ACHN (cell line): ENCODE measurements around the gene UNC13C.

ENCODE experiments used
- DNase-seq: peaks from one replicate; pipeline ENCODE4 v3.0.0-alpha.2; 2015
- in situ Hi-C: cut with HindIII; loops from 2 replicates; pipeline ENCODE4 v1.10.0; 2017; ENCODE audit warnings: low sequenced_read_pairs, low pct_ligation_motif_present, low pct_unique_long_range_greater_than_20kb

The UNC13C gene

DNA sequence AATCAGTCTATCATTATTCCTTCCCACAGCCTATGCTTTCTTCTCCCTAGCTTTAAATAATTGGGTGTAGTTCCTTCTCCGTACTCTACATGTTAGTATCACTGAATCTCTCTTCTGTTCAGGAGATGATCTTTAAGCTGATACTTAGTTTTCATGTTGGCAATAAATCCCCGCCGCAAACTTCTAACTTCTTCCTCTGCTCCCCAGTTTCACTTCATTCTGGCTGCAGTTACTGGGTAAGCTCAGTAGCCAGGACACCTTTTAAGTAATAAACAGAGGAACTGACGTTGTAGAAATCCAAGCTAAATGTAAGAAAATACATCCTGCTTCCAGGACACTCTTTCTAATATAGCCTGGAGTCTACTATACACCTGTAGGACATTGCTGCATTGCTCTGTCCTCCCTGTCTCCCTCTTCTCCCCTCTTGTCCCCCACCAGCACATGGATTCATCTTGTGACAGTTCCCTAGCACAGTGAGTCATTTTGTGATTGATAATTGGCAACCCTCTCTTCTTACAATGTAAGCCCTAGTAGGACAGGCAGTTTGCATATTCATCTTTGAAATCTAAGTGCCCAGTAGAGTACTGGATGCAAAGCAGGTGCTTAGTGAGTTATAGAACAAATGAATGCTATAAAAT lies 598.2 kb downstream of the UNC13C start:
- in situ Hi-C loops: no loop called here
- no peak for DNase-seq

DNA sequence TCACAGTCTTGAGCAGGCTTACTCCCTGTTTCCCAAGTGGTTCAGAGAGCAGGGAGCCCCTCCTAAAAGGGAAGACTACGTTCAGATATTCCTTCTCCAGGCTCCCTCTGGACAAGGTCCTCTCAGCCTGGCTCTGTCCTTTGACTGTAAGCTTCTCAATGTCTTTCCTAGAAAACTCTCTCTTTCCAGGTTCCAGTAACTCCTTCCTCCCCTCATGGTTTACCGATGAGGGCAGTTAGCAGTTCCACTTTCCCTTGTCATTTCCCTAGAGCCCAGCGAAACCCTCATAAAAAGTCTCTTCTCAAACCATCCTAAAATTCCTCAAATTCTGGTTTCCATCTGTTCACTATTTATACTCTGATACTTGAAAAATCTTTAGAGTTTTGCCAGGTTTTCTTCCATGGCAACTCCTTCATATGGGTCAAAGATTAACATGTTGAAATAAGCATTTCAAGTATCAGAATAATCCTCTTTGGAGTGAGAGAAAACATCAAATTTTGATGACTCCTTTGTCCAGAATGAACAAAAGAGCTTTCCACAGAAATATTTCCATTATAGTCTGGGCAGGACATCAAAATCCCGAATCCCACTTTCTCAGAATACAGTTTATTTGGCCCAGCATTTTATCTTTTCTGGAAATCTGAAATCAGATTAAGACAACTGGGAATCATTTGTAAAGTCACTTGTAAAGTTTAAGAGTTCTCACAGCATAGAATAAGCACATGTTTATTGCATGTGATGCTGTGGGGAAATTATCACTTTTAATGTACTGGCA lies 599.4 kb downstream of the UNC13C start:
- in situ Hi-C loops: no loop called here
- DNase-seq: no peak

- no peak for DNase-seq
- in situ Hi-C loops: no loop called here
Observed at GRCh38 chr15:54579855-54580254, 601.6 kb downstream of the UNC13C start.

DNA sequence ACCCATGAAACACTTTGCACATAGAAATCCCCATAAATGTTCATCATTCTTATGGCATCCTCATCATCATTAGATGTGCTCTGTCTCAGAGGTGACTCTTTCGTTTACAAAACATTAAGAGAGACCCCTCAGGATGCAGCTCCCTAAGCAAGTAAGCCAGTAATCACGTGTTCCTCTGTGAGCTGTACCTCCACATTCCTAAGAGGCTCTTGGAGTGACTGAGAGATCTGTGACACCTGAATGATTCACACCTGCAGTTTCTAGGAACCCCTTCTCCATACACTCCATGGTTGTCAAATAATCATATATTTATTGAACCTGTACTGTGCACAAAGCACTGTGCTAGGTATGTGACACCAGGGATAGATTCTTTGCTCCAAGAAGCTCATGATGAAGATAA lies 602.4 kb downstream of the UNC13C start:
- in situ Hi-C loops: no loop called here
- no peak for DNase-seq

- in situ Hi-C loops: no loop called here
Observed at GRCh38 chr15:54582863-54583643, 604.8 kb downstream of the UNC13C start.

GRCh38 chr15:54585063-54585462 lies 606.8 kb downstream of the UNC13C start:
- in situ Hi-C loops: no loop called here
- DNase-seq: no peak

More at GRCh38 chr15:54582863-54583643, 604.8 kb downstream of the UNC13C start:
- DNase-seq: no peak

DNA sequence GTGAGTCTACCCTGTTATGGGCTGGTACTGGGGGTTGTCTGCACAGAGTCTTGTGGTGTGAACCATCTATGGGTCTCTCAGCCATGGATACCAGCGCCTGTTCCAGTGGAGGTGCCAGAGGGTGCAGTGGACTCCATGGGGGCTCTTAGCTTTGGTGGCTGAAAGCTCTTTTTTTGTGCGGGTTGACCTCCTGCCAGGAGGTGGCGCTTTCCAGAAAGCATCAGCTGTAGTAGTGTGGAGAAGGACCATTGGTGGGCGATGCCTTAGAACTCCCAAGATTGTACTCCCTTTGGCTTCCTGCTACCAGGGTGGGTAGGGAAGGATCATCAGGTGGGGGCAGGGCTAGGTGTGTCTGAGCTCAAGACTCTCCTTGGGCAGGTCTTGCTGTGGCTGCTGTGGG lies 615.9 kb downstream of the UNC13C start:
- DNase-seq: peak; percentile 7
- in situ Hi-C loops: no loop called here

- in situ Hi-C loops: no loop called here
Observed at GRCh38 chr15:54599386-54599785, 621.1 kb downstream of the UNC13C start.

DNA sequence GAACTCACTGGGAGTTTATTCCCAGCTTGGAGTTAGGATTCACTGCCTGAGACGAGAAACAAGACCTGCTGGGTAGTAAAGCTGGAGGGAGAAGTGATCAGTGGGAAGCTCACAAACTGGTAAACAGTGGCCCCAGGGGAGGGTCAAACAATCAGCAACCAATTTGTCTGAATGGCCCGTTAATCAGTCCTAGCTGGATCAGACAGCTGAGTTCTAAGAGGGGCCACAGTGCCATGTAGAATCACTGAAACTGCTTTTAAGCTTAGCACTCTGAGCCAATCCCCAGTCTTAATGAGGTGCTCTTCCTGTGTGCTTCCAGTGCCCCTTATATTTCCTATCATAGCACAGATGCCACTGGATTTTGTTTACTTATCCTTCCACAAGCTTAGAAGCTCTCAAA lies 626.8 kb downstream of the UNC13C start:
- no peak for DNase-seq
- in situ Hi-C loops: no loop called here

More at GRCh38 chr15:54599386-54599785, 621.1 kb downstream of the UNC13C start:
- no peak for DNase-seq

- no peak for DNase-seq
- in situ Hi-C loops: no loop called here
Observed at GRCh38 chr15:54605556-54605955, 627.3 kb downstream of the UNC13C start.

GRCh38 chr15:54608876-54609835 lies 630.9 kb downstream of the UNC13C start:
- in situ Hi-C loops: no loop called here
- no peak for DNase-seq

- no peak for DNase-seq
- in situ Hi-C loops: no loop called here
Observed at GRCh38 chr15:54618120-54618519, 639.9 kb downstream of the UNC13C start.

- in situ Hi-C loops: no loop called here
- no peak for DNase-seq
Observed at GRCh38 chr15:54619180-54619579, 640.9 kb downstream of the UNC13C start.

- no peak for DNase-seq
- in situ Hi-C loops: no loop called here
Observed at GRCh38 chr15:54620916-54621315, 642.7 kb downstream of the UNC13C start.

DNA sequence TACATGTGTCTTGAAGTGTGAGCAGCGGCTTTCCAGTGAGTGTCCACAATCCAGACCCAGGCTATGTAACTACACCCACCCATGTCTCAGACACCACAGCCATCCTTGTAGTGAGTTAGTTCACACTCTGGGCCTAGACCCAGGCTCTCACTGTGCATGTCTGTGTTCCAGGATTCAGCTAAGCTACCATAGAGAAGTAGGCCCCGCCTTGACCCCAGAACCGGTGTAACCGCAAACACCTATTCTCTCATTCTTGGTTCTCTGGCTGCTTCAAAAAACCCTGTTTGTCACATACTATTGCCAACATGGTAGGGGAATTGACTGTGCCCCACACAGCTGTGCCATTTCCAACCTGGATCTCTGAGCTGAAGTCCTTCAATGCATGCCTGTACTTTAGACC lies 657.9 kb downstream of the UNC13C start:
- no peak for DNase-seq
- in situ Hi-C loops: no loop called here

- DNase-seq: no peak
- in situ Hi-C loops: no loop called here
Observed at GRCh38 chr15:54638666-54639065, 660.4 kb downstream of the UNC13C start.

DNA sequence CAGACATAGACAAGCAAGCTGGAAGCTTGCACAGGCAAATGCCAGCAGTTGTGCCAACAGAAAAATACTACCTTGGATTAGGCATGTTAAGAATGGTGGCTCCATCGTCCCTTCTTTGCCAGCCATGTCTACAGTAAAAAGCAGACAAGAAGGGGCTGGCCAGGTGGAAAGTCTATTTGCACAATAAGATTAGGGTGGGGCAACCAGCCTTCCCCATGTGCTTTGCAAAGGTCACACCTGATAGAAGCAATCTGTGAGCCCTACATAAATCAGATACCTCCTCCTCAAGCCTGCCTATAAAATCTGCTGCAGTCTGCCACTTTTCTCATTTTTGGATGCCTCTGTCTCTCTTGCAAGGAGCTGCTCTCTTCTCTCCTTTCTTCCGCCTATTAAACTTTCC lies 662.6 kb downstream of the UNC13C start:
- no peak for DNase-seq
- in situ Hi-C loops: no loop called here

DNA sequence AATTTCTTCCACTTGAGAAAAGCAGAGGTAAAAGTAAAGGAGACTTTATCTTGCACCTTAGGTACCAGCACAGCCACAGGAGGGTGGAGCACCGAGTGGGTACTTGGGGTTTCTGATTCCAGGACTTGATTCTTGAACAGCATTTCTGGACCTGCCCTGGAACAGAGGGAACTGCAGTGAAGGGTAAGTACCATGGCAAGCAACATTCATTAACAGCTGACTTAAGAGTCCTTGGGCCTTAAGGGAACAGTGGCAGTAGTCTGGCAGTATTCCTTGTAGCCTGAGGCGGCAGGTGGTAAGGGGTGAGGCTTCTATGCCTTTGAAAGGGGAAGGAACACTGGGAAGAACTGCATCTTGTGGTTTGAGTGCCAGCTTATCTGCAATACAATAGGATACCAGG lies 666.6 kb downstream of the UNC13C start:
- no peak for DNase-seq
- in situ Hi-C loops: no loop called here
